GM19452 (cell line): ENCODE data around the gene PITPNM1.

ENCODE experiments used
- ATAC-seq: cut with Tn5 transposase; IDR thresholded peaks from one replicate; pipeline ENCODE4 v1.9.1; 2021; ENCODE audit not compliant: unreplicated experiment

The PITPNM1 gene

GRCh38 chr11:67445515-67445914 lies 59.6 kb downstream of the PITPNM1 start:
- ATAC-seq: no peak

DNA sequence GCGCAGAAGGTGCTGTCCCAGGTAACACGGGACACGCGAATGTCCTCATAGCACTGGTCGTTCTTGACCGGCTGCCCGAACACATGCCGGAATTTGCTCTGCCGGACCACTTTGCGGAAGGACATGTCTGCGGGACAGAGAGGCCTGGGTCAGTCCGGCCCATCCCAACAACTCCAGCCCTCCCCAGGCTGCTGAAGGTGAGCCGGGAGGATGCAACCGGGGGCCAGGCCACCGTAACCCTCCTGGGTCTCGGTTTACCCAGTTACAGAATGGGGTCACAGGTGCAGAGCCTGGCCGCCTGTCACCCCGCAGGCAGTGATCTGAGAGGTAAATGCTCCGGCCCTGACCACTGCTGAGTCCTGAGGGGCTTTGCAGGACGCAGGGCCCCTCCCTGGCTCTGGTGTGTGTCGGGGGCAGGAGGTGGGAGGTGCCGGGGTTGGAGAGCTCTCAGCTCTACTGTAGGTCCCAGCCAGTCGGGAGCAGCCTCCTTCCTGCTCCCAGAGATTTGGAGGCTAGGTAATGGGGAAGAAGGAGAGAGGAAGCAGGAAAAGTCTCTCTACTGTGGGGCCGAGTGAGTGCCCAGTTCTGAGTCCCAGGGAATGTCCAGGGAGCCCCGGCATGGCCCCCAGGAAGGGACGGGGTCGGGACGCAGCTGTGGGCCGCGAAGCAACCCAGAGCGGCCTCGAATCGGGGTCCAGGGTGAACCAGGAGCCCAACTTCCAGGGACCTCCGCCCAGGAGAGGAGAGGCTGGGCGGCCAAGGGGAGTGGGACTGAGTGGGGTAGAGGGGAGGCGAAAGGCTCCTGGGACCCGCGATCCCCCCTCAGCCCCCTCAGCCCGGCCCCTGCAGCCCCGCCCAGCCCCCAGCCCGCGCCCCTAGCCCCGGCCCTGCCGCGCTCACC lies 62.4 kb downstream of the PITPNM1 start:
- ATAC-seq: no peak
